Right cardiac atrium (tissue), 5 donors: Measurements from ENCODE around the gene CPAMD8. TPM values are rescaled to one million over a fixed set of nuclear protein-coding genes. Genes with fewer than 3 reads are reported as not detected.
"Not testable (repeated sequence)": the region's sequence is repeated elsewhere in the genome, so short reads cannot be mapped to it uniquely, and the experiment has no call there.

Experiments used
- ATAC-seq, 2 donors: fragments of 200-7000 bp; cut with Tn5 transposase; one replicate each; pipeline versions ENCODE4 v1.8.0 to v1.9.1; 2020; ENCODE audit warnings: moderate library complexity in 2 of 2, mild to moderate bottlenecking in 1 of 2
- DNase-seq, 3 donors: peaks; one replicate each; pipeline ENCODE4 v3.0.0-alpha.2; 2020
- H3K27ac ChIP-seq: one replicate; pipeline ENCODE4 v1.5.1; 2013; ENCODE audit warnings: mild to moderate bottlenecking, low read length, control low read depth, moderate library complexity
- H3K27me3 ChIP-seq: one replicate; pipeline ENCODE4 v1.6.1; 2013; ENCODE audit not compliant: control insufficient read depth, insufficient read depth
- H3K4me1 ChIP-seq: one replicate; pipeline ENCODE4 v1.6.1; 2013; ENCODE audit warnings: low read length; ENCODE audit not compliant: control insufficient read depth, insufficient read depth
- H3K4me3 ChIP-seq: one replicate; pipeline ENCODE4 v1.5.1; 2013; ENCODE audit warnings: low read length, control low read depth
- H3K9me3 ChIP-seq: one replicate; pipeline ENCODE4 v1.6.1; 2013; ENCODE audit warnings: low read length; ENCODE audit not compliant: control insufficient read depth
- WGBS: extraction: QIAGEN DNeasy Blood & Tissue Kit; methylation state at CpG from one replicate; pipeline ENCODE4 v1.1.7; 2013; 5-methylcytosine and 5-hydroxymethylcytosine counted together
- intact Hi-C, 4 donors: fragments of 100-400 bp; cut with DNase I; formaldehyde crosslinking; loops; one replicate each; pipeline versions ENCODE4 v1.11.0 to v1.14.0; 2022 to 2023
- polyA plus RNA-seq: library from polyadenylated mRNA; stranded (reverse); fragments of 200-250 nt; gene quantifications from one replicate; pipeline ENCODE4 v1.2.3, GENCODE V29; 2013
- total RNA-seq, 4 donors: library from RNA; stranded (reverse); fragmentation: NEBNext Ultra II Directional; extraction: Animal tissue kit (Norgen Biotek cat#: 25700); gene quantifications; one replicate each; pipeline ENCODE4 v1.2.1, GENCODE V29; 2021
- donor health status: healthy with polysubstance abuse.
- donor health status: DM: no; HTN: yes; CAD: no.
- donor health status: DM: no; HTN: no; CAD: no.
- donor health status: DM: no; HTN: yes; CAD: no; lungs with severe emphysema.
- donor health status: DM: yes; HTN: yes; CAD: no.

The CPAMD8 gene
- total and polyA plus RNA-seq, 5 donors = 2.4 to 19.7 (median 9.6) TPM

DNA sequence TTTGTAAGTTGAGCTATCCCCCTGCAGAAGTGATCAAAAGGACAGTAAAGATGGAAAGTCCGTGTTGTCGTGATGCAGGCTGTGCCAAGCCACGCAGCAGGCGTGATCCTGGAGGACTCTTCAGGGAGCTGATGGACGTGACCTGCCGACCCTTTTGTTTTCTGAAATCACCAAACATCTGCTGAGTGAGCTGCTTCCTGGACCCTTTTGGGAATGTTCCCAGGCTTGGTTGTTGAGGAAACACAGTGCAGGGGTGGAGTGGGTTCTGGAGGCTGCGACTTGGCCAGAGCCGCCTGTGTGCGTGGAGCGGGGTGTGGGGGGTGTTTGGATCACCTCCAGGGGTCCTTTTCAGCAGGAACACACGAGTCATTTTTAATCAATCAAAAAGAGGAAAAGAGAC lies 15.4 kb upstream of the CPAMD8 start:
- ATAC-seq (peak; percentile 80 to 91), DNase-seq (peak; percentile 46 to 76 (median 69))
- Histone ChIP-seq H3K9me3 (no peaks in the 10 kb centered on the region), H3K4me3 (no peak overlapping the region), H3K4me1 (no peaks in the 10 kb centered on the region), H3K27me3 (no peaks in the 10 kb centered on the region), H3K27ac (peak overlapping the region; percentile 56)
- intact Hi-C loops = no loop called here
- 20% methylated on average over 11 of the region's 11 CpGs for WGBS

DNA sequence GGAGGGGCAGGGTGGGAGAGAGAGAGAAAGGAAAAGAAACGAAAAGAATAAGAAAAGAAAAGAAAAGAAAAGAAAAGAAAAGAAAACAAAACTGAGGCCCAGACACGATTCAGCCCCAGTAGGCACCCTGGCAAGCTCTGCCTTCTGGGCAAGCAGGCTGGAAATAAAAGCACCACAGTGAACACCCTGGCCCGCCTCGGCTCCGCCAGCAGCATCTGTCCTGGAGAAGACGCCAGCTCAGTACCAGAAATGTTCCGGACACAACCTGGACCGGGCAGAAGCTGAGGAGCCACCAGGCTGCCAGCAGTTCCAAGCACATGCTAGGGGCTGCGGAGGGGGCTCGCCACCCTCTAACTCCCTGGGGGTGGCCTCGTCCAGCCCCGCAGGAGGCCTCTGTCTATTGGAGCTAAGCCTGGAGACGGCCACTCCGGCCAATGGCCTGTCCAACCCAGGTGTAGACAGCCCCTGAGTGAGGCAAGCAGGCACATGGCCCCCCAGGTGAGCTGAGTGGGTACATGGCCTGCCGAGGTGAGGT lies 11.4 kb upstream of the CPAMD8 start:
- no peak overlapping the region for H3K4me3 ChIP-seq
- intact Hi-C loops = no loop called here
- ATAC-seq (no peak), DNase-seq (no peak)
- no peaks in the 10 kb centered on the region for H3K9me3 ChIP-seq
- H3K27ac ChIP-seq = no peak overlapping the region
- WGBS = 76% methylated on average over 15 of the region's 15 CpGs
- no peaks in the 10 kb centered on the region for H3K4me1 ChIP-seq
- no peaks in the 10 kb centered on the region for H3K27me3 ChIP-seq

DNA sequence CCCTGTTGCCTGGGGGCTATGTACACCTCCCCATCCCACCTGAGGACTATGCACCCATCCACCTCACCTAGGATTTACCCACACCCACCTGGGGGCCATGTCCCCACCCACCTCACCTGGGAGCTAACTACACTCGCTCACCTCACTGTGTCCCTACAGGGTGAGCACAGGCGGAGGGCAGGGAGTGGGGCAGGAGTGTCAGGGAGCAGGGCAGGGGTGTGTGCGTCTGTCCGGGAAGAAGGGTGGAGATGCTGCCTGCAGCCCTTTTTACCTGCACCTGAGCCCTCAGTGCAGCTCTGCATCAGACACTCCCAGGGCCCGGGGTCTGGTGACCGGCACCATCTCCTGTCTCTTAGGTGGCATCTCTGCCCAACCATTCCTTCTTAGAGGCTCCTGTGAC lies 10.6 kb upstream of the CPAMD8 start:
- H3K27me3 ChIP-seq = no peaks in the 10 kb centered on the region
- DNase-seq = no peak
- 90% methylated on average over 6 of the region's 6 CpGs for WGBS
- intact Hi-C loops = no loop called here
- no peaks in the 10 kb centered on the region for H3K9me3 ChIP-seq
- no peak for ATAC-seq
- H3K4me1 ChIP-seq = no peaks in the 10 kb centered on the region
- H3K27ac ChIP-seq = no peak overlapping the region
- no peak overlapping the region for H3K4me3 ChIP-seq

DNA sequence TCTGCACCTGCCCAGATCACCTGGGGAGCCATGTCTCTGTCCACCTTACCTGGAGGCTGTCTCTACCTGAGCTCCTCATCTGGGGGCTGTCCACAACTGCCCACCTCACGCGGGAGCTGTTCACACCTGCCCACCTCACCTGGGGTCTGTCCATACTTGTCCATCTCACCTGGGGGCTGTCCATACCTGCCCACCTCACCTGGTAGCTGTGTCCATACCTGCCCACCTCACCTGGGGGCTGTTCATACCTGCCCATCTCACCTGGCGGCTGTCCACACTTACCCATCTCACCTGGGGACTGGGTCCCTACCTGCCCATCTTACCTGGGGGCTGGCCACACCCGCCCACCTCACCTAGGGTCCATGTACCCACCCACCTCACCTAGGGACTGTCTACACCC lies 10.0 kb upstream of the CPAMD8 start:
- intact Hi-C loops = no loop called here
- ATAC-seq (peak in 1 of 2 donors; percentile 32), DNase-seq (no peak)
- Histone ChIP-seq H3K9me3 (no peaks in the 10 kb centered on the region), H3K27ac (no peak overlapping the region), H3K4me3 (no peak overlapping the region), H3K4me1 (no peaks in the 10 kb centered on the region), H3K27me3 (no peaks in the 10 kb centered on the region)
- WGBS = 82% methylated on average over 4 of the region's 4 CpGs

DNA sequence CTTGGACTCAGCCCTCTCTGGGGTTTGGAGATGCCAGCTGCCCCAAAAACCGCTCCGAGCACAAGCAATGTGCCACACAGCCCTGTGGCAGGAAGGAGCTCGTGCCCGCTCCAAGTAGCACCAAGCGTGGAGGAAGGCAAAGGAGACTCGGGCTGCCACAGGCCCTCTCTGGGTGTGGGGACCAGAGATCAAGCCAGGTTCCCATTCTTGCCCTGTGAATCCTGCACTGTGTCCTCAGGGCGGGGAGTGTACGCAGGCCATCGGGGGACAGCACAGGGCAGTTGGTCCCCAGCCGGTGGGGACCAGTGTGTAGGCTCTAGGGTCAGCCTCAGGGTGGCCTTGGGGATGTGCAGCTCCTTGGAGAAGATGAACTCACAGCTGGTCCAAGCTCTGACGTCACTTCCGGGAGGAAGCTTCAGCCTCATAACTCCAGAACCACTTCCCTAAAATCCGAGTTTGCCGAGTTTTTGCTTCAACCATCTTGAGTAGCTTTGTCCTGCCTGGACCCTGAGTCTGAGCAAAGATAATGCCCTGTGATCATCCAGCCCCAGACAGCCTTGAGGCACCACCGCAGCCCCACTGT lies 9.3 kb upstream of the CPAMD8 start:
- Histone ChIP-seq H3K27ac (no peak overlapping the region), H3K27me3 (no peaks in the 10 kb centered on the region), H3K4me1 (no peaks in the 10 kb centered on the region), H3K9me3 (no peaks in the 10 kb centered on the region), H3K4me3 (no peak overlapping the region)
- ATAC-seq = peak; percentile 14 to 22
- peak in 2 of 3 donors; percentile 38 to 74 for DNase-seq
- intact Hi-C loops = no loop called here
- 80% methylated on average over 15 of the region's 15 CpGs for WGBS

DNA sequence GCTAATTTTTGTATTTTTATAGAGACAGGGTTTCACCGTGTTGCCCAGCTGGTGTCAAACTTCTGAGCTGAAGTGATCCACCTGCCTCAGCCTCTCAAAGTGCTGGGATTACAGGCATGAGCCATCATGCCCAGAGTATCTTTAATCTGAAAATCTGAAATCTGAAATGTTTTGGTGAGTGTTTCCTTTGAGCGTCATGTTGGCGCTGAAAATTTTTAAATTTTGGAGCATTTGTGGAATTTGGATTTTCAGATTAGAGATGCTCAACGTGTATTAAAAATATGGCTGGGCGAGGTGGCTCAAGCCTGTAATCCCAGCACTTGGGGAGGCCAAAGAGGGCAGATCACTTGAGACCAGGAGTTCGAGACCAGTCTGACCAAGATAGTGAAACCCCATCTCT lies 5.1 kb upstream of the CPAMD8 start:
- 81% methylated on average over 6 of the region's 6 CpGs for WGBS
- intact Hi-C loops = no loop called here
- H3K27ac ChIP-seq = no peak overlapping the region

DNA sequence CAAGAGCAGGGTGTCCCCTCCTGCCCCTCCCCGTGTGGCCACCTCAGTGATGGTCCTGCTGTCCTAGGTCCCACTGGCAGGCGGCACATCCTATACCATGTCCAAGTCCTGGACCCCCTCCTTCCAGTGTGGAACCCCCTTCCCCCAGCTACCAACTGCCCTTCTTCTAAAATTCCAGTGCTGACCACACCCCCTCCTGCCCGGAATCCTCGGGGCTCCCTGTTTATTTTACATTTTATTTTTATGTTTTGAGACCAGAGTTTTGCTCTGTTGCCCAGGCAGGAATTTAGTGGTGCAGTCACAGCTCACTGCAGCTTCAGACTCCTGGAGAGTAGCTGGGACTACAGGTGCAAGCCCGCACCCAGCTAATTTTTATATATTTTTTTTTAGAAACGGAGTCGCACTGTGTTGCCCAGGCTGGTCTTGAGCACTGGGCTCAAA lies 945 bp upstream of the CPAMD8 start:
- H3K4me3 ChIP-seq = no peak overlapping the region
- no peaks in the 10 kb centered on the region for H3K27me3 ChIP-seq
- H3K27ac ChIP-seq = no peak overlapping the region
- DNase-seq (no peak), ATAC-seq (no peak)
- no peaks in the 10 kb centered on the region for H3K4me1 ChIP-seq
- intact Hi-C loops = no loop called here
- WGBS = 57% methylated on average over 7 of the region's 7 CpGs
- H3K9me3 ChIP-seq = no peaks in the 10 kb centered on the region

More for the DNA sequence above, 5.1 kb upstream of the CPAMD8 start:
- H3K9me3 ChIP-seq = no peaks in the 10 kb centered on the region
- DNase-seq (no peak), ATAC-seq (no peak)
- H3K27me3 ChIP-seq = no peaks in the 10 kb centered on the region
- no peak overlapping the region for H3K4me3 ChIP-seq
- no peaks in the 10 kb centered on the region for H3K4me1 ChIP-seq

DNA sequence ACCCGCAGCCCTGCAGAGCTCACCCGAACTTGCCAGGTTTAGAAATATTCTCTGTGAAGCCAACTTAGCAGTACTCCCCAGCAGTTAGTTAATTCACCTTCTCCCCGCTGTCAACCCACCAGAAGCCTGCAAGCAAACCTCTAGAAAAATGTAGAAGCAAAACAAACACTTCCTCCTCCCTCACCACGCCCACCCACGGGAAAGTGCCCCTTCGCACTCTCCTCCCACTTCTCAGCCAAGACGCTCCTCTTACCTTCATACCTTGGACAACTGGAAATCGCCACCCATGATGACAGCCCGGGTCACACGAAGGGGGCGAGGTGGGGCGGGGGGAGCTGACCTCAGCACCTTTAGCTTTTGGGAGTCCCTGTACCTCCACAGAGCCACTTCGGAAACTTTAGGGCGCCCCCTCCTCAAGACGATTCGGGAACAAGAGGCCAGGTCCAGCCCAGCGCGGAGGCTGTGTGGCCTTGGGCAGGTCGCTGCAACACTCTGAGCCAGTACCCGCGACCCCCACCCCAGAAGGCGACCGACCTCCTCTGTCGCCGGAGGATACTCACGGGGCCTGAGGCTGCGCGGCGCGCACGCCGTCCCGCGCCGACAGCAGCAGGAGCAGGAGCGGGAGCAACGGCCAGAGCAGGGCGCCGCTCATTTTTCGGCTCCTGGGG lies 485 bp downstream of the CPAMD8 start:
- intact Hi-C loops = no loop called here
- WGBS = under 1% methylated on average over 40 of the region's 40 CpGs
- no peak for ATAC-seq
- Histone ChIP-seq H3K4me3 (peak overlapping the region; percentile 5), H3K9me3 (no peaks in the 10 kb centered on the region), H3K27me3 (no peaks in the 10 kb centered on the region), H3K27ac (no peak overlapping the region), H3K4me1 (no peaks in the 10 kb centered on the region)
- DNase-seq = no peak

DNA sequence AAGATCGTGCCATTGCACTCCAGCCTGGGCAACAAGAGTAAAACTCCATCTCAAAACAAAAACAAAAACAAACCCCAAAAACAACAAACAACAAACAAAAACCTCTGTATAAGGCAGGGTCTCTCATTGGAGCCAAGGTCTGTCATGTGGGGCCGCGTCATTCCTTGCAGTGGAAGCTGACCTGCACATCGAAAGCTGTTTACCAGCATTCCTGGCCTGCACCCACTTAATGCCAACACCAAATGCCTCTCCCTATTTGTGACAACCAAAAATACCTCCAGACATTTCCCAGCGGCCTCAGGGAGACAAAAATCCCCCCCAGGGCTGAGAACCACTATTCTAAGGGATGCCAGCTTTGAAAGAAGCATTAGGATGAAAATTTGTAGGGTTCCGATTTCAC lies 1.2 kb downstream of the CPAMD8 start:
- WGBS = 77% methylated on average over 6 of the region's 6 CpGs
- ATAC-seq (no peak), DNase-seq (no peak)
- intact Hi-C loops = no loop called here
- Histone ChIP-seq H3K4me3 (peak overlapping the region; percentile 5), H3K27me3 (no peaks in the 10 kb centered on the region), H3K27ac (no peak overlapping the region), H3K4me1 (no peaks in the 10 kb centered on the region), H3K9me3 (no peaks in the 10 kb centered on the region)

DNA sequence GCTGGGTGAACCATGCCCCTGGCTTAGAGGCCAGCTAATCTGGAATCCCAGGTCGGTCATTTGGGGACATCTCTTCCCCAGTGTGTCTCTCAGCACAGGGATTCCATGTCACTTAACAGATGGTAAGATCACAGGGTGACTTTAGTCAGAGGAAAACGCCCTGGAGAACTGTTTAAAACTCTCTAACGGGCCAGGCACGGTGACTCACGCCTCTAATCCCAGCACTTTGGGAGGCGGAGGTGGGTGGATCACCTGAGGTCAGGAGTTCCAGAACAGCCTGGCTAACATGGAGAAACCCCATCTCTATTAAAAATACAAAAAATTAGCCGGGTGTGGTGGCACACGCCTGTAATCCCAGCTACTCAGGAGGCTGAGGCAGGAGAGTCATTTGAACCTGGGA lies 1.7 kb downstream of the CPAMD8 start:
- H3K27ac ChIP-seq, intact Hi-C loops, ATAC-seq, H3K4me3 ChIP-seq, H3K9me3 ChIP-seq, DNase-seq, H3K4me1 ChIP-seq, H3K27me3 ChIP-seq: not testable (repeated sequence)
- 88% methylated on average over 8 of the region's 8 CpGs for WGBS

DNA sequence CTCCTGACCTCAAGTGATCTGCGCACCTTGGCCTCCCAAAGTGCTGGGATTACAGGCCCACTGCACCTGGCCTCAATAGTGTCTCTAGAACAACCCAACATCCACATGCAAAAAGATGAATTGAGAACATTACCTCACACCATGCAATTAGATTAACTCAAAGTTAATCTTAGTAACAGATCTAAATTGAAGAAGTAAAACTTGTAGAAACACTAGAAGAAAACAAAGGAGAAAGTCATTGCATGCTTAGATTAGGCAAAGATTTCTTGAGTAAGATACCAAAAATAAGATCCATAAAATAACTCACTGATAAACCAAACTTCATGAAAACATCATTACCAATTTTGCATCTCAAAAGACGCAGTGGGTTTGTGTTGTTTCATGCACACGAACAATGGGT lies 2.8 kb downstream of the CPAMD8 start:
- no peaks in the 10 kb centered on the region for H3K27me3 ChIP-seq
- intact Hi-C loops = no loop called here
- 83% methylated on average over 3 of the region's 3 CpGs for WGBS
- no peaks in the 10 kb centered on the region for H3K9me3 ChIP-seq
- no peak overlapping the region for H3K4me3 ChIP-seq
- no peak for ATAC-seq
- DNase-seq = no peak
- H3K27ac ChIP-seq = no peak overlapping the region
- no peaks in the 10 kb centered on the region for H3K4me1 ChIP-seq
